Jurkat, Clone E6-1 (cell line): ENCODE measurements around the gene MICALL1. TPM values are rescaled to one million over a fixed set of nuclear protein-coding genes. Genes with fewer than 3 reads are reported as not detected.

Experiments used
- DNase-seq: peaks from one replicate; pipeline ENCODE4 v3.0.0-alpha.2; 2011; ENCODE audit warnings: low read depth, low spot score
- H3K4me3 ChIP-seq: 2 replicates; pipeline ENCODE4 v1.5.1; 2011; ENCODE audit warnings: mild to moderate bottlenecking, low read length, control low read depth, moderate library complexity
- polyA plus RNA-seq: library from polyadenylated mRNA; unstranded; fragments of >200 nt; gene quantifications from one replicate; pipeline ENCODE4 v1.2.1, GENCODE V29; 2012; ENCODE audit warnings: missing spikeins; ENCODE audit not compliant: insufficient read length, insufficient read depth

MICALL1 gene
- 24.9 TPM for polyA plus RNA-seq

- peak within 1 kb of the TSS; percentile 51 for H3K4me3 ChIP-seq
- DNase-seq = no peak
Observed at GRCh38 chr22:37905534-37906363, at the start of gene MICALL1. MICALL1 (plus strand) TSS chr22:37906297; CDS start chr22:37906423, 126 bp downstream.

- no peak overlapping the region for H3K4me3 ChIP-seq
- DNase-seq = no peak
Observed at GRCh38 chr22:37860796-37861421, 45.2 kb upstream of the MICALL1 start.

GRCh38 chr22:37862570-37863325, 43.3 kb upstream of the MICALL1 start:
- no peak for DNase-seq
- H3K4me3 ChIP-seq = no peak overlapping the region

- no peak overlapping the region for H3K4me3 ChIP-seq
- no peak for DNase-seq
Observed at GRCh38 chr22:37865510-37865909, 40.6 kb upstream of the MICALL1 start.

- no peak overlapping the region for H3K4me3 ChIP-seq
- DNase-seq = no peak
Observed at GRCh38 chr22:37870273-37870672, 35.8 kb upstream of the MICALL1 start.

GRCh38 chr22:37880668-37881440, 25.2 kb upstream of the MICALL1 start:
- H3K4me3 ChIP-seq = no peak overlapping the region
- no peak for DNase-seq

GRCh38 chr22:37884420-37884819, 21.7 kb upstream of the MICALL1 start:
- H3K4me3 ChIP-seq = no peak overlapping the region
- DNase-seq = no peak

- DNase-seq = no peak
- H3K4me3 ChIP-seq = no peak overlapping the region
Observed at GRCh38 chr22:37887584-37888378, 18.3 kb upstream of the MICALL1 start.

GRCh38 chr22:37891926-37892325, 14.2 kb upstream of the MICALL1 start:
- no peak overlapping the region for H3K4me3 ChIP-seq
- no peak for DNase-seq

GRCh38 chr22:37892566-37893335, 13.3 kb upstream of the MICALL1 start:
- DNase-seq = no peak
- no peak overlapping the region for H3K4me3 ChIP-seq

GRCh38 chr22:37893583-37893983, 12.5 kb upstream of the MICALL1 start:
- H3K4me3 ChIP-seq = no peak overlapping the region
- no peak for DNase-seq

- no peak for DNase-seq
- no peak overlapping the region for H3K4me3 ChIP-seq
Observed at GRCh38 chr22:37894939-37895670, 11.0 kb upstream of the MICALL1 start.

GRCh38 chr22:37896181-37896592, 9.9 kb upstream of the MICALL1 start:
- no peak overlapping the region for H3K4me3 ChIP-seq
- DNase-seq = peak; percentile 16

GRCh38 chr22:37896939-37897338, 9.2 kb upstream of the MICALL1 start:
- DNase-seq = no peak
- H3K4me3 ChIP-seq = no peak overlapping the region

GRCh38 chr22:37897807-37898206, 8.3 kb upstream of the MICALL1 start:
- no peak for DNase-seq

GRCh38 chr22:37898441-37899181, 7.5 kb upstream of the MICALL1 start:
- no peak for DNase-seq
- no peak overlapping the region for H3K4me3 ChIP-seq

More at GRCh38 chr22:37897807-37898206, 8.3 kb upstream of the MICALL1 start:
- no peak overlapping the region for H3K4me3 ChIP-seq
